Ishikawa (cell line): Measurements from ENCODE around the gene AMZ1.

Source experiments
- CEBPB ChIP-seq: IDR thresholded peaks from 2 replicates; pipeline ENCODE4 v1.6.1; 2012
- CREB1 ChIP-seq: IDR thresholded peaks from 2 replicates; pipeline ENCODE4 v1.6.1; 2012; ENCODE audit warnings: low read depth
- EGR1 ChIP-seq: IDR thresholded peaks from 2 replicates; pipeline ENCODE4 v1.6.1; 2012
- EP300 ChIP-seq: IDR thresholded peaks from 2 replicates; pipeline ENCODE4 v1.6.1; 2012; ENCODE audit warnings: borderline replicate concordance
- FOXM1 ChIP-seq: IDR thresholded peaks from 2 replicates; pipeline ENCODE4 v1.6.1; 2012; ENCODE audit warnings: low read depth, borderline replicate concordance
- NFIC ChIP-seq: IDR thresholded peaks from 2 replicates; pipeline ENCODE4 v1.6.1; 2012
- RAD21 ChIP-seq: IDR thresholded peaks from 2 replicates; pipeline ENCODE4 v1.6.1; 2012; ENCODE audit warnings: low read depth
- TAF1 ChIP-seq: IDR thresholded peaks from 2 replicates; pipeline ENCODE4 v1.6.1; 2012; ENCODE audit warnings: low read depth, mild to moderate bottlenecking
- TCF12 ChIP-seq: IDR thresholded peaks from 2 replicates; pipeline ENCODE4 v1.6.1; 2012; ENCODE audit warnings: low read depth
- TEAD4 ChIP-seq: IDR thresholded peaks from 2 replicates; pipeline ENCODE4 v1.6.1; 2012
- YY1 ChIP-seq: IDR thresholded peaks from 2 replicates; pipeline ENCODE4 v1.6.1; 2012; ENCODE audit warnings: low read depth
- ZBTB7A ChIP-seq: IDR thresholded peaks from 2 replicates; pipeline ENCODE4 v1.6.1; 2012; ENCODE audit warnings: low read depth
- TF ChIP-seq, protein P1 (sequence below): IDR thresholded peaks from 2 replicates; pipeline ENCODE4 v1.6.1; 2012; ENCODE audit warnings: low read depth, mild to moderate bottlenecking
- TF ChIP-seq, protein P2 (sequence below): IDR thresholded peaks from 2 replicates; pipeline ENCODE4 v1.6.1; 2012
- TF ChIP-seq, protein P3 (sequence below): IDR thresholded peaks from 2 replicates; pipeline ENCODE4 v1.6.1; 2012

The AMZ1 gene

DNA sequence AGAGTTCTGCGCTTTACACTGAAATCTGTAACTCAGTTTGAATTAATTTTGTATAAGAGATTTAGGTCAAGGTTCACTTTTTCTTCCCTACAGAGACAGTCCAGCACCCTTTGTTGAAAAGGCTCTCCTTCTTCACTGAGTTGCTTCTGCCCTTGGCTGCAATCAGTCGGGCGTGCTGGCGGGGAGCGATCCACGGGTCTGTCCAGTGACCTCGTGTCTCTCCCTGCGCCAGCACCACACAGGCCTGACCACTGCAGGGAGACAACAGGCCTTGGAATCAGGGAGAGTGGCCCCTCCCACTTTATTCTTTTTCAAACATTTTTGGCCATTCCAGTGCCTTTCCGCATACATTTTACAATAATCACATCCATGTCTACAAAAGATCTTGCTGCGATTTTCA lies 66.9 kb downstream of the AMZ1 start:
- TF ChIP-seq CEBPB: no peak
- no peak for TF ChIP-seq YY1
- TF ChIP-seq, protein P1, sequence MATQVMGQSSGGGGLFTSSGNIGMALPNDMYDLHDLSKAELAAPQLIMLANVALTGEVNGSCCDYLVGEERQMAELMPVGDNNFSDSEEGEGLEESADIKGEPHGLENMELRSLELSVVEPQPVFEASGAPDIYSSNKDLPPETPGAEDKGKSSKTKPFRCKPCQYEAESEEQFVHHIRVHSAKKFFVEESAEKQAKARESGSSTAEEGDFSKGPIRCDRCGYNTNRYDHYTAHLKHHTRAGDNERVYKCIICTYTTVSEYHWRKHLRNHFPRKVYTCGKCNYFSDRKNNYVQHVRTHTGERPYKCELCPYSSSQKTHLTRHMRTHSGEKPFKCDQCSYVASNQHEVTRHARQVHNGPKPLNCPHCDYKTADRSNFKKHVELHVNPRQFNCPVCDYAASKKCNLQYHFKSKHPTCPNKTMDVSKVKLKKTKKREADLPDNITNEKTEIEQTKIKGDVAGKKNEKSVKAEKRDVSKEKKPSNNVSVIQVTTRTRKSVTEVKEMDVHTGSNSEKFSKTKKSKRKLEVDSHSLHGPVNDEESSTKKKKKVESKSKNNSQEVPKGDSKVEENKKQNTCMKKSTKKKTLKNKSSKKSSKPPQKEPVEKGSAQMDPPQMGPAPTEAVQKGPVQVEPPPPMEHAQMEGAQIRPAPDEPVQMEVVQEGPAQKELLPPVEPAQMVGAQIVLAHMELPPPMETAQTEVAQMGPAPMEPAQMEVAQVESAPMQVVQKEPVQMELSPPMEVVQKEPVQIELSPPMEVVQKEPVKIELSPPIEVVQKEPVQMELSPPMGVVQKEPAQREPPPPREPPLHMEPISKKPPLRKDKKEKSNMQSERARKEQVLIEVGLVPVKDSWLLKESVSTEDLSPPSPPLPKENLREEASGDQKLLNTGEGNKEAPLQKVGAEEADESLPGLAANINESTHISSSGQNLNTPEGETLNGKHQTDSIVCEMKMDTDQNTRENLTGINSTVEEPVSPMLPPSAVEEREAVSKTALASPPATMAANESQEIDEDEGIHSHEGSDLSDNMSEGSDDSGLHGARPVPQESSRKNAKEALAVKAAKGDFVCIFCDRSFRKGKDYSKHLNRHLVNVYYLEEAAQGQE: no peak
- TF ChIP-seq TCF12: no peak
- TF ChIP-seq, protein P2, sequence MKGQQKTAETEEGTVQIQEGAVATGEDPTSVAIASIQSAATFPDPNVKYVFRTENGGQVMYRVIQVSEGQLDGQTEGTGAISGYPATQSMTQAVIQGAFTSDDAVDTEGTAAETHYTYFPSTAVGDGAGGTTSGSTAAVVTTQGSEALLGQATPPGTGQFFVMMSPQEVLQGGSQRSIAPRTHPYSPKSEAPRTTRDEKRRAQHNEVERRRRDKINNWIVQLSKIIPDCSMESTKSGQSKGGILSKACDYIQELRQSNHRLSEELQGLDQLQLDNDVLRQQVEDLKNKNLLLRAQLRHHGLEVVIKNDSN: no peak
- no peak for TF ChIP-seq TEAD4
- TF ChIP-seq EGR1: no peak
- TF ChIP-seq ZBTB7A: no peak
- no peak for TF ChIP-seq TAF1
- TF ChIP-seq CREB1: no peak
- TF ChIP-seq EP300: no peak
- TF ChIP-seq RAD21: no peak
- no peak for TF ChIP-seq FOXM1
- TF ChIP-seq, protein P3, sequence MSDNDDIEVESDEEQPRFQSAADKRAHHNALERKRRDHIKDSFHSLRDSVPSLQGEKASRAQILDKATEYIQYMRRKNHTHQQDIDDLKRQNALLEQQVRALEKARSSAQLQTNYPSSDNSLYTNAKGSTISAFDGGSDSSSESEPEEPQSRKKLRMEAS: no peak
- no peak for TF ChIP-seq NFIC

DNA sequence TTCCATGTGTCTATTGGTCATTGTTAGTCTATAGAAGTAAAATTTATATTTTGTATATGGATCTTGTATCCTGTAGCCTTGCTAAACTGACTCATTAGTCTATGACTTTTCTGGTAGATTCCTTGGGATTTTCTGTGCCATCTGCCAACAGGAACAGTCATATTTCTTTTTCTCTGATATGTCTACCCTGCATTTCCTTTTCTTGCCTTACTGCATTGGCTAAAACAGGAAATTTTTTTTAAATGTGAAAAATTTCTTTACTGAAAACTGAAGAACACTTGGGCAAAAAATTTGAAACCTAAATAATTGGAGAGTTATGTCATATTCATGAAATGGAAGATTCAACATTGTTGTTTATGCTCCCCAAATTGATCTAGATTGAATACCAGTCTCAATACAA lies 67.5 kb downstream of the AMZ1 start:
- TF ChIP-seq, protein P1: no peak
- TF ChIP-seq, protein P3: no peak
- TF ChIP-seq YY1 (no peak), TCF12 (no peak), TAF1 (no peak), RAD21 (no peak), FOXM1 (no peak)
- TF ChIP-seq, protein P2: no peak

DNA sequence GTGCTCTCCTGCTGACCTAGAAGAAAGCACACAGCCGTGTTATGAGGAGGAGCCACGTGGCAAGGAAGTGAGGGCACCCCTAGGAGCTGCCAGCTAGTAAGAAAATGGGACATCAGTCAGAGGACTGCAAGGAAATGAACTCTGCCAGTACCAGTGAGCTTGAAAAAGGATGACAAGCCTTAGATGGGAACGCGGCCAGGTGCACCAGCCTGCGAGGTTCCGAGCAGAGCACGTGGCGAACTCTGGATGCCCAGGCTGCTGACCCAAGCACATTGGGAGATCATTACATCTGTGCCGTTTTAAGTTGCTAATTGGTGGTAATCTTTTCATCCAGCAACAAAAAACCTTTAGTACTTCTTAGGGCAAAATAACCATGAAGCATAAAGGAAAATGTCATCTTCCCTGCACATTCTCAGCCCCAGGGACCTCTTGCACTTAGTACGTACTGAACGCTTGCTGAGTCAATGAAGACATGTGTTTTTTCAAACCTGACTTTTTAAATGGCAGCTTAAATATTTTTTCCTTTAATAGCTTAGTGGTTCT lies 69.4 kb downstream of the AMZ1 start:
- no peak for TF ChIP-seq RAD21
- no peak for TF ChIP-seq TAF1
- no peak for TF ChIP-seq EGR1
- TF ChIP-seq CREB1: no peak
- no peak for TF ChIP-seq TEAD4
- no peak for TF ChIP-seq EP300
- TF ChIP-seq, protein P3: no peak
- TF ChIP-seq ZBTB7A: no peak
- TF ChIP-seq NFIC: no peak
- no peak for TF ChIP-seq YY1
- TF ChIP-seq, protein P1: no peak
- TF ChIP-seq FOXM1: no peak

DNA sequence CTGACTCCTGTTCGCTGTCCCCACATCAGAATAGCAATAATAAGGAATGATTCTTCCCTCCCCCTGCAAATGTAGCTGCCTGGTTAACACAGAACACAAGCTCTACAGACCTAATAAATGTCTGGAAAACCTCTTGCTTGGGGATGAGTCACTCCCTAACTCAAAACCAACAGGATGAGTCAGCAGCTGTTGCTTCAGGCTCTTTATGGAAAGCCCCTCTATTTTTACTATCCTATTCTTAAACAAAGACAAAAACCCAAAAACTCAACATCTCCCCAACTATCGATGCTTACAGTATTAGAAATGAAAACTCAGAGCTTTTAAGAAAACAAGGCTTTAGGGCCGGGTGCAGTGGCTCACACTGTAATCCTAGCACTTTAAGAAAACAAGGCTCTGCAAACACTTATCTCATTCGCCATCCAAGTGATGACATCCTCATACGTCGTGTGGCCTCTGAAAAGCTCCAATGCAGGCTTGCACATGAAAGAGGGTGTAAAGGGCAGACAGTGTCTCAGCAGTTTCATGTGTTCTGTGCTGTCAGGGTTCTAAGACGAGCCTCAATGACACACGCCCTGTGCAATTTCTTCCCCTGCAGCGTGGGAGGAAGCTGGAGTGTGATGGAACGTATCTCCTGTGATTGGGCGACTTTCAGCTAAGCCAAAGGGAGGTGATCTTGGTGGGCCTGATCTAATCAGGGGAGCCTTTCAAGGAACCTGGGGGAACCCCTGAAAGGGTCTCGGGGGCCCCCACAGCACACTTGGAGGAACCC lies 70.1 kb downstream of the AMZ1 start:
- TF ChIP-seq, protein P3: no peak
- no peak for TF ChIP-seq EP300
- no peak for TF ChIP-seq FOXM1
- TF ChIP-seq, protein P2: no peak
- no peak for TF ChIP-seq TEAD4
- TF ChIP-seq, protein P1: no peak
- TF ChIP-seq TAF1: no peak
- no peak for TF ChIP-seq TCF12
- no peak for TF ChIP-seq YY1
- TF ChIP-seq RAD21: no peak
- TF ChIP-seq EGR1: no peak
- TF ChIP-seq NFIC: no peak
